Osteocyte (in vitro differentiated cells): ENCODE data around the gene OBP2A. TPM values are rescaled to one million over a fixed set of nuclear protein-coding genes. Genes with fewer than 3 reads are reported as not detected.

Source experiments
- DNase-seq: peaks from one replicate; pipeline ENCODE4 v3.0.0; 2021; ENCODE audit warnings: mixed read lengths; ENCODE audit not compliant: unreplicated experiment; ENCODE audit errors: extremely low spot score
- H3K27ac Mint-ChIP-seq: one replicate; pipeline ENCODE4 v1.8.0; 2021; ENCODE audit warnings: mild to moderate bottlenecking, mixed read lengths; ENCODE audit not compliant: unreplicated experiment
- H3K27me3 Mint-ChIP-seq: one replicate; pipeline ENCODE4 v1.8.0; 2021; ENCODE audit warnings: mixed read lengths; ENCODE audit not compliant: unreplicated experiment
- H3K36me3 Mint-ChIP-seq: one replicate; pipeline ENCODE4 v1.8.0; 2021; ENCODE audit warnings: mixed read lengths; ENCODE audit not compliant: unreplicated experiment
- H3K4me1 Mint-ChIP-seq: one replicate; pipeline ENCODE4 v1.8.0; 2021; ENCODE audit warnings: mixed read lengths; ENCODE audit not compliant: unreplicated experiment
- H3K4me3 Mint-ChIP-seq: one replicate; pipeline ENCODE4 v1.8.0; 2021; ENCODE audit warnings: mild to moderate bottlenecking, moderate library complexity, mixed read lengths; ENCODE audit not compliant: unreplicated experiment
- H3K9me3 Mint-ChIP-seq: one replicate; pipeline ENCODE4 v1.8.0; 2021; ENCODE audit warnings: mixed read lengths; ENCODE audit not compliant: unreplicated experiment
- total RNA-seq: library from RNA; stranded (reverse); gene quantifications from 2 replicates; pipeline ENCODE4 v1.2.1, GENCODE V29; 2021
- TF ChIP-seq, protein P1 (sequence below): fragments of 200-600 bp; sonication (generic); IDR thresholded peaks from 2 replicates; pipeline ENCODE4 v1.5.0; 2021; ENCODE audit warnings: antibody characterized with exemption, mild to moderate bottlenecking, moderate library complexity

OBP2A gene
- total RNA-seq, 1 donor from 2014 or later = not detected

DNA sequence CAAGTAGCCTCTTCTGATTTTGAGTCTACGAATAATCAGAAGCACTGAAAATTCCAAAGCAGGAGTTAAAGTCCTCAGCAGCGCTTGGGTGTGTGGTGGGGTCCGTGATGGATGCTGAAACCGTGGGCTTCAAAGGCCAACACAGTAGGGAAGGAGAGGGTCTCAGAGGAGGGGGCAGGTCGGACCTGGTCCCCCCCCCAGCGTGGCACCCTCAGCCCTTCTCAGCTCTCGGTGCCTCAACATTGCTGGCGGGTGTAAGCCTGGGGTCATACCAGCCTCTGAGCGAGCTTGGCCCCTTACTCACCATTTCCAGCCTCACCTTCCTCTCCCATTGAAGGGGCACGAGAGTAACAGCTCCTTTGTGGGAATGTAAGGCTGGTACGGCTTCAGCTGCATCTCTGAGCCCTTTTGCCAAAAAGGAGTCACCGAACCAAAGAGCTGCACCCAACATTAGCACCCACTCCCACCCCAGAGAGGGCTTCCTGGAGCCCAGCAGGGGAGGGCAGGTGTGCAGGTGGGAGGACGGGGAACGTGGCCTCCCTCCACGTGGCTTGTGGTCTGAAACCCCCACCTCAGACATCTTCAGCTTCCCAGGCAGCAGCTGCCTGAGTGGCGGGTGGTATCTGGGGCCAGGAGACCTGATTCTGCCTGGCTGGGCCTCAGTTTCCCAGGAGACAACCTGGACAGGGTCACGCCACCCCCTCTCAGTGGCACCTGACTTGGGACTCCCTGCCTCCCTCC, 31.4 kb upstream of the OBP2A start:
- Mint-ChIP-seq H3K4me3 (no peak overlapping the region), H3K9me3 (peaks cover 1% of the 10 kb centered on the region), H3K27me3 (peaks cover 9% of the 10 kb centered on the region), H3K27ac (no peak overlapping the region), H3K36me3 (no peaks in the 10 kb centered on the region), H3K4me1 (no peaks in the 10 kb centered on the region)
- peak; percentile 69 for DNase-seq
- TF ChIP-seq, protein P1, sequence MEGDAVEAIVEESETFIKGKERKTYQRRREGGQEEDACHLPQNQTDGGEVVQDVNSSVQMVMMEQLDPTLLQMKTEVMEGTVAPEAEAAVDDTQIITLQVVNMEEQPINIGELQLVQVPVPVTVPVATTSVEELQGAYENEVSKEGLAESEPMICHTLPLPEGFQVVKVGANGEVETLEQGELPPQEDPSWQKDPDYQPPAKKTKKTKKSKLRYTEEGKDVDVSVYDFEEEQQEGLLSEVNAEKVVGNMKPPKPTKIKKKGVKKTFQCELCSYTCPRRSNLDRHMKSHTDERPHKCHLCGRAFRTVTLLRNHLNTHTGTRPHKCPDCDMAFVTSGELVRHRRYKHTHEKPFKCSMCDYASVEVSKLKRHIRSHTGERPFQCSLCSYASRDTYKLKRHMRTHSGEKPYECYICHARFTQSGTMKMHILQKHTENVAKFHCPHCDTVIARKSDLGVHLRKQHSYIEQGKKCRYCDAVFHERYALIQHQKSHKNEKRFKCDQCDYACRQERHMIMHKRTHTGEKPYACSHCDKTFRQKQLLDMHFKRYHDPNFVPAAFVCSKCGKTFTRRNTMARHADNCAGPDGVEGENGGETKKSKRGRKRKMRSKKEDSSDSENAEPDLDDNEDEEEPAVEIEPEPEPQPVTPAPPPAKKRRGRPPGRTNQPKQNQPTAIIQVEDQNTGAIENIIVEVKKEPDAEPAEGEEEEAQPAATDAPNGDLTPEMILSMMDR = no peak

DNA sequence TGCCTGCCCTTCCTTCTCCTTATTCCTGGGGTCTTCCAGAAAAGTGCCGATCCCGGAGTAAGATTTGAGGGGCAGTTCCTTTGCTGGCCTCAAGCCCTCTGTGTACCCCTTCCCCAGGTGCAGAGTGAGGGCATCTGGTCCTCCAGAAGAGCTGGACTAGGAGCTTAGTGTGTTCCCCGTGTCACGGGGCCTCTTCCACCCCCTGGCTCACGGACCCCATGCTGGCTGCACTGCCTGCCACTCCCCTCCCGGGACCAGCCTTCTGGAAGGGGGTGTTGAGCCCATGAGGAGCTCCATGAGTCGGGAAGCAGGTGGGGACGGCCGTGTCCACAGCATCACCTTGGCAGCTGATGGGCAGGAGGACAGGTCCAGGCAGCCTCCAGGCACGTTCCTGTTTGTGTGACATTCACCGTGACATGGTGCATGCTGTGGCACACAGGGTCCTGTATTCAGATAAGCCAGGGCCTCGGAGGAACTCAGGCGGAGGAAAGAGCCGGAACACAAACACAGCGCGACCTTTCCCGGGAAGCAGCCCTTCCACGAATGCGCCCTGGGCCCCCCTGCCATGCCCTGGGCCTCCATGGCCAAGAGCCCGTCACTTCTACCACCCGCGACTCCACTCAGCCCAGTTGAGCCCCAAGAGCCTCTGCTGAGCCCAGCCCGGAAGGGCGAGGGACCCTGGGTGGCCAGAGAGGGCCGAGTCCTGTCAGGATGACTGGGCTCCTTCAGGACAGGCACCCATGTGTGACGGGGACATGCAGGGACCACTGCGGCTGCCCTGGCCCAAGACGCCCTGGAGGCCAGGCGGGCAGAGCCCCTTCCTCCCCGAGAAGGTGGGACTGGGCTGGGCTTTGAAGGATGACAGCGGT, 30.6 kb upstream of the OBP2A start:
- Mint-ChIP-seq H3K9me3 (no peaks in the 10 kb centered on the region), H3K4me1 (no peaks in the 10 kb centered on the region), H3K27ac (no peak overlapping the region), H3K36me3 (no peaks in the 10 kb centered on the region), H3K27me3 (peaks cover 5% of the 10 kb centered on the region), H3K4me3 (no peak overlapping the region)
- TF ChIP-seq, protein P1 = no peak
- peak; percentile 84 for DNase-seq

DNA sequence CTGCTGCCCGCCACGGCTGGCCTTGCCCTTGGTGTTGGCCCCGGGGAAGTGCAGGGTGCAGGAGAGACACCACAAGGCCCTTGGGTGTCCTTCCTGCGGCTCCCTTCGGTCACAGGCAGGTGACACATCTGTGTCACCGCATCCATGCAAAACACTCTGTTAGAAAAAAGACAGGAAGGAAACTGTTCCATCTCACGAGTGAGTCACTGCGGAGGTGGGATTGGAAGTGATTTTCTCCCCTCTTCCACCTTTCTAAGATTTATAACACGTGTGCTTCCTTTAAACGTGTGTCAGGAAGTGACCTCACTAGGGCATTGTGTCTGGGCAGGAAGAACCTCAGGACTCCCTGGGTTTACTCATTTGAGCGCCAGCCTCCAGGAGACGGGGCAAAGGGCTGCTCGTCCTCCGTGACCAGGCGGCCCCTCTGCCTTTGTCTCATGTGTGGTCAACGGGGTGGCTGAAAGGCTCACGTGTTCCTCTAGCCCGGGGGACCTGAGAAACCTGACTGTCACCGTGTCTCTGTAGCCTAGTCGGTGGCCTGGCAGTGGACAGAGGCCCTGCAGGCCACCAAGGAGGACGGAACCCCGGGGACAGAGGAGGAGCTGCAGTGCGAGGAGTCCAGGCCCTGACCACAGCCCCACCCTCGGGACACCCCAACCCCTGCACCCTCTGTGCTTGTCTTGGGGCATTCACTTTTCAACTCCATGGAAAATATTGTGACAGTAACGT, 29.6 kb upstream of the OBP2A start:
- TF ChIP-seq, protein P1 = no peak
- DNase-seq = peak; percentile 74
- H3K9me3 Mint-ChIP-seq = no peaks in the 10 kb centered on the region
- no peak overlapping the region for H3K27ac Mint-ChIP-seq
- no peaks in the 10 kb centered on the region for H3K36me3 Mint-ChIP-seq
- peaks cover 4% of the 10 kb centered on the region for H3K27me3 Mint-ChIP-seq
- no peak overlapping the region for H3K4me3 Mint-ChIP-seq
- H3K4me1 Mint-ChIP-seq = no peaks in the 10 kb centered on the region

DNA sequence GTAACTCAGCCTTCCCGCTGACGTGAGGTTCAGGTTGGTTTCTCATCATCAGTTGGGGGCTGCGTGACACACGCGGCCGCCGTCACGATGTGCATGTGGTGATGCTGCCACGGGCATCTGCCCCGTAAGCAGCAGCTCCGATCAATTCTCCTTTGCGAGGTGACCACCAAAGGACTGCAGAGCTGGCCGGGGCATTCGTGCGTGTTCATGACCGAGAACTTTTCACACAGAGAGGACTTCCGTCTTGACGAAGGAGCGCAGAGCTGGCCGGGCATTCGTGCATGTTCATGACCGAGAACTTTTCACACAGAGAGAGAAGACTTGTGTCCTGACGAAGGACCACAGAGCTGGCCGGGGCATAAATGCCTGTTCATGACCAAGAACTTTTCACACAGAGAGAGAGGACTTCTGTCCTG, 28.5 kb upstream of the OBP2A start:
- Mint-ChIP-seq H3K36me3 (no peaks in the 10 kb centered on the region), H3K4me3 (no peak overlapping the region), H3K9me3 (no peaks in the 10 kb centered on the region), H3K27ac (no peak overlapping the region), H3K4me1 (no peaks in the 10 kb centered on the region), H3K27me3 (peaks cover 4% of the 10 kb centered on the region)
- TF ChIP-seq, protein P1 = no peak
- DNase-seq = peak; percentile 68
